Measurements from ENCODE around the gene IL20RB.
"Not testable (repeated sequence)": the region's sequence is repeated elsewhere in the genome, so short reads cannot be mapped to it uniquely, and the experiment has no call there.

The IL20RB gene

DNA sequence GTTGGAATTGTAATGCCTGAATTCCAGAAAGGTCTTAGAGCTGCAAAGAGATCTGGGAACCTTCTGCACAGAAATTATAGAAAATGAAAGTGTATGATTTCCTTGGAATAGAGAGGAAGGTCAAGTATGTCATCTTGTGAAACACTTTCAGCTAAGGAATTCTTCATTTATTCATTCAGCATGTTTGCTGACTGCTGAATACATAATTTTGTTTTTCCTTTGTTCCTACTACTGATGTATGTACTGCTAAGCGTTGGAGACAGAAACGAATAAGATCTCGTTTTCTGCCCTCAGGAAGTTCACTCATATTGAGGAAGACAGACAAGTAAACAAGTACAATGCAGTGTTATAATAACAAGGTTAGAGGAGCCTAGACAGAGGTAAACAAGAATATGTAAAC is 14.3 kb upstream of the IL20RB start:
- DNase-seq (ENCODE audit: low read depth in 2 of 2) = no peak

DNA sequence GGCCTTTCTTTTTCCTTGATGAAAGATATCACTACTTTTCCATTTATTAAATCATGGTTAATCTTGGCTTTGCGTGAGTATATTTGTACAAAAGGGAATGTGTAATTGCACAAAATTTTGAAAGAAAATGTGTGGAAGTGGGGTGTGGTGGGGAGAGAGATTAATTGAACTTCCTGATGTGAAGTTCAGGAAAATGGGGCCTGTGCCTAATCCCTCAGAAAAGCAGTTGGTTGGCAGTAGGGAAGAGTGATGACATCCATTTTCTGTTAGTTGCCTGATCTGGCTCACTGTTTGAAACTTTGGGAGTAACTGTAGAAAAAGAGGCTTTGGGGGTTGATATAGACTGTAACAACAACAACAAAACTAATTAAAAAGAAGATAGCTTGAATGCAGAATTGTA is 10.8 kb upstream of the IL20RB start:
- no peak for DNase-seq (ENCODE audit: low read depth in 2 of 2)

DNA sequence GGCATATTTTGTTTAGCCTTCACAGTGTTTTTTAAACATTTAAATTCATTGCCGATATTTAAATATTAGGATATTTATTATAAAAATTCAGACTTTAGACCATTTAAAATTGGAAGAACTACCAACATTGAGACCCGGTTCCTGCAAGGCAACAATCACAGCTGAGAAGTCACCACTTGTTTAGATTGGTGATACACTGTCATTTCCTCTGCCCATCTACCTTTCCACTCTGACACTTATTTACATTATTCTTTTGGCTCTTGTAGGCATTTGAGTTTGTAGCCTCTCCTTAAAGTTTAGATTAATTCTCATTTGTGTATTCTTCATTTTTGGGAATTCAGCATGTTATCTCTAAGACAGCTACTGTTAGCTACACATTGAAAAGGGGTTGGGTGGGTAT is 10.3 kb upstream of the IL20RB start:
- DNase-seq (ENCODE audit: low read depth in 2 of 2) = no peak

DNA sequence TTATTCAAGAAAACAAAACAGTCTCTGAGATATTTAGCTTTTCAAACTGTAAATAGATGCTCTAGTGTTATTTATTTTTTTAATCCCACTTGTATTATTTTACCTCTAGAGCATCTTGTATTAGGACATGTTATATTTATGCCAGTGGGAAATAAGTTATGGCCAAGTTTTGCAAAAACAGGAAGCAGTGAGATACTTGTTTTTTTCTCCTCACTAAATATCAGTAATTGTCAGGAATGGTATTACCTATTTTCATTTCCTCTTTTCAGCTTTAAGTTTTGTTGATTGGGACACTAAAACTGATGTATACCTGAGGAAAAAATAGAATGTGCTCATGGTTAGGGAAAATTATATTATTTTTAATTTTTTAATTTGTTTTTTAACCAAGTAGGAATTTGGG is 8.6 kb upstream of the IL20RB start:
- no peak for DNase-seq (ENCODE audit: low read depth in 2 of 2)

DNA sequence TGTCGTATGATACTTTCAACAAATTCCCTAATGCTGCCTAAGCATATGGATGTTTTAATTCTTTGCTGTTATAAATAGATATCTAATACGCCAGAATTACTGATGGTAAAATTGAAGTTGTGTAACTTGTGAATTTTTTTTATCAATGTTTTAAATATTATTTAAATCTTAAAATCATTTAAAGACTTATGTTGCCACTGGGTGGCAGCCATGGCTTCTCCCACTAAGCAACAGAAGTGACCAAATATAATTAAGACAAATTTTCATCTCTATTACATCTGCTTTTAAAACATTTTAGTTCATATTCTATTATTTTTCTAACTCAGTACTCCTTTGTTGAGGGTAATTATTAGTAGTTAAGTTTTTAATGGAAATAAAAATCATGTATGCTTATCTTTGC is 8.1 kb upstream of the IL20RB start:
- DNase-seq (ENCODE audit: low read depth in 2 of 2) = no peak

DNA sequence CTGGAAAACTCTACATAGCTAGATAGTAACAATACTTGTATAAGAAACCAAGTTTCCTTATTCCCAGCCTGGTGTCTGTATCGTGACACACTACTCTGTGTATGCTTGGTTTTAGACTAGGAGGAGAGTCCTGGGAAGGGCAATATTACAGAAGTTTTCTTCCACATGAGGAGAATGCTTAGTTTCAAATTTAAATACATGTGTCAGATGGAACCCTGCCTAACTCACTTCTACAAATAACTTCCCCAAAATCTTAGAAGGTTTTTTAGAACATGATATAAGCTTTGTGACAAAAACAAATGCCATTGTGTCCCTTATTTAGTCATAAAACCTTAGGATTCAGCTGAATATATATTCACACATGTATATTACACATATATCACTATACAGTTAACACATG is 7.2 kb upstream of the IL20RB start:
- no peak for DNase-seq (ENCODE audit: low read depth in 2 of 2)

DNA sequence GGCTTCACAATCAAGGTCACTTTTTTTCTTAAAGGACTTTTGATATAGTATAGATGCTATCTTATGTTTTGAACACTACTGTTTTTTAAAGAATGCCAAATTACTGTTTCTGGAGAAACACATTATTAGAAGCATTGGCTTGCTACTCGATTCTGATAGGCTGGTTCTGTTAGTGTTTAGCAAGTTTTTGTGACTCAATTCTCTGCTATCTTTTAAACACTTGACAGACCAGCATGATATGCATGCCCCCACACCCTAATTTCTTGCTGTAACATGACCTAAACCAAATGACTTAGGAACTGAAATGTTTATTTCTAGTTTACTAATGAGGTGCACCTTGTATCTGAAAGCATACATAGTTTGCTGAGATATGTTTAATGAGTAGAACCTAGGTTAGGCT is 5.5 kb upstream of the IL20RB start:
- no peak for DNase-seq (ENCODE audit: low read depth in 2 of 2)

DNA sequence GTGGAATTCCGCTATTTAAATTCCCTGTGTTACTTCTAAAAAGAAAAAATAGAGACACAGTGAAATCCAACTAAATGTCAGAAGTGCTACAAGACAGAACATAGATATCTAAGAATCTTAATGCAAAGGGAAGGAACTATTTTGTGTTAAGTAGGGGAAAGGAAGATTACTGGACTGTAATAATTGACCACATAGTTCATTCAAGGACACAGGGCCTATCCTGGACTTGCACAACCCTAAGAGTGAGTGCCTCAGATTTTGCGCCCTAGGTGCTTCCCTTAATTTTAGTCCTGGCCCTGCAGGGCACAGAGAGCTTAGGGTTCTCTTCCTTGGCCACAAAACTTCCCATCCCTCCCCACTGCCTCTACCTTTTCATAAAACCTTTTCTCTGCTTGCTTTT is 3.5 kb upstream of the IL20RB start:
- DNase-seq (ENCODE audit: low read depth in 2 of 2) = no peak

DNA sequence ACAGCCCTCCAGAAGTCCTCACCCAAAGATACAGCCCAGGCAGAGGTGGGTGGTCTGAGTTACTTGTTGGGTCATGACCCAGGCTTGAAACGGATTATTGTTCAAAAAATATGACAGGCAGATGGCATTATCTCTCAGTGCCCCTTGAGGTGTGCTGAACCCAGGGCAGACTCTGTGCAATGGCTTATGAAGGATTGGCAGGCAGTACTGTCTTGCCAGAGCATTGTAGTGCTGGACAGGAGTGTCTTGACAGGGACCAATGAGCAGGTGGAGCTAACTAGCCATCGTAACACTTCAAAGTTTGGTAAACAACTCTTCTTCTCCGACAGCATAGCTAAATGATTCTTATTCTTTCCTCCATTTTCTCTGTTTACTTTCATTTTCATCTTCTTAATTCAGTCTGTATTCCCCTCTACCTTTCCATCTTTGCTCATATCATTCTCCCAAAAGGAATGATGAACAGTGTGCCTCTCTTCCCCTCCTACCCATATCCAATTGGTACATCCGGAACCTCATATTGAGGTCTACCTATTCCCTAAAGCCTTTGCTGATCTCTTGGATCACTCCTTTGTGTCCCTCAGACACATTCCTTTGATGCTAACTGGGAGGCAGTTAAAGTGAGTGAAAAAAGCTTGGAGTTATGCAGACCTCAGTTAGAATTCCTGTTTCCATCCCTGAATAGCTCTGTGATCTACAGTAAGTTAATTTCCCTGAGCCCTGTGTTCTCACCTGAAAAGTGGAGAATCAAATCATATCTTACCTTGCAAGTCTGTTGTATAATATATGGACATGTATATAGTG is 2.6 kb upstream of the IL20RB start:
- no peak for DNase-seq (ENCODE audit: low read depth in 2 of 2)

DNA sequence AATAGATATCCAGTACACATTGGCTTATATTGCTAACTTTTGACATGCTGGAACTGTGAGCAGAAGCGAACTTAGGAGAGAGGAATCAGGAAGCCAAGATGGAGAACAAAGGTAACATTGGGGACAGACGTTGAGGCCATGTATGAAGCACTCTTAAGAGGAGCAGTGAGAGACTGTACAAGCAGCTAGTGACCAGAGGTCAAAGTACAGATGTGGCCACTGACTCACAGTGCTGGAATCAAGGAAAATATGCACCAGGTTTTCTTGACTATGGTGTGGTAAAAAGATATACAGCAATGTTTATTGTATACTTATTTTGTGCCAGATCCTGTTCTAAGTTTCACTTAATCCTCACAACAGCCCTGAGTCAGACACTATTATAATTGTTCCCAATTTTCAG is 2.0 kb upstream of the IL20RB start:
- no peak for DNase-seq (ENCODE audit: low read depth in 2 of 2)

DNA sequence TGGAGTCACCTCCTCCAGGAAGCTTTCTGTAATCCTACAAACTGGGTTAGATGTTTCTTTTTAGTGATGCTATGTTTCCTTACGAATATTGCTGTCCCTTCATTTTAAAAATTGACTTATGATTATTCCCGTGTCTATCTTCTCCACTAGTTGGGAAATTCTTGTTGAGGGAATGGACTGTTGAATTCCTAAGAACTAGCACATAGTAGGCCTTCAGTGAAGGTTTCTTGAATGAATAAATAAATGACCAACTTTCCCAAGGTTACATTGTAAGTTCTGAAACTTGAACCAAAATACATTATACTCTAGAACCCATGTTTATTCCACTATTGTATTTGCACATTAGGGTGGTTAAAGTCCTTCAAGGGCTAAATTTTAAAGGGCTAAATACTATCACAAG is 812 bp upstream of the IL20RB start:
- no peak for DNase-seq (ENCODE audit: low read depth in 2 of 2)

DNA sequence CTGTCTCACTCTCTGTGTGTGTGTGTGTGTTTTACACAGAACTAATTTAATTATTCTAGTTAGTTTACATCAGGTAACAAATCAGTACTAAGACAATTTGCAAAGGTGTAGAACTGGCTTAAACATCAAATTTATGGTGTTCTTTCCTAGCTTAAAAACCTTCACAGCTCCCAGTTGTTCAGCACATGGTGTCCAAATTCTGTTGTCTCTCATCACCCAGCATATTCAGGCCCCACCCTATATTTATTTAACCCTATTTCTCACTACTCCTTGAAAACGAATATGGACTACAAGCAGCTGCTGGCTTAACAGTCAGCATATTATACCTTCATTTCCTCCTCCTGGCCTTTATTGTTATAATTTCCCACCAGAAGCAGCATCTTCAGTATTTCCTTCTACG is 1.2 kb downstream of the IL20RB start:
- DNase-seq (ENCODE audit: low read depth in 2 of 2) = no peak

DNA sequence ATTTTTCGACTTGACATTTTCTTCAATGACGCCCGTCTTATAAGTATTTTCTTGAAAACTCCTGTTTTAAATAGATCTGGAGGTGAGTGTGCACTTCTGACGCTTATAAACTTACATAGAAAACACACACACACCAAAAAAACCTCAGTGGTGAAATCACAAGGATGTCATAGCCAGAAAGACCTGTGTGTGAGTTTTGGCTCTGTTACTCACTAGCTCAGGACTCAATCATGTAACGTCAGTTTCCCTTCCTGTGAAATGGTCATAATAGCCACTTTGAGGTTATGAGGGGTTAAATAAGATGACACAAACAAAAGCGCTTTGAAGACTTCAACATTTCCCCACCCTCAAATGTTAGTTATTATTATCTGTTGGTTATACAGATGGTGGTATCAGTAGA is 1.8 kb downstream of the IL20RB start:
- DNase-seq (ENCODE audit: low read depth in 2 of 2) = no peak

DNA sequence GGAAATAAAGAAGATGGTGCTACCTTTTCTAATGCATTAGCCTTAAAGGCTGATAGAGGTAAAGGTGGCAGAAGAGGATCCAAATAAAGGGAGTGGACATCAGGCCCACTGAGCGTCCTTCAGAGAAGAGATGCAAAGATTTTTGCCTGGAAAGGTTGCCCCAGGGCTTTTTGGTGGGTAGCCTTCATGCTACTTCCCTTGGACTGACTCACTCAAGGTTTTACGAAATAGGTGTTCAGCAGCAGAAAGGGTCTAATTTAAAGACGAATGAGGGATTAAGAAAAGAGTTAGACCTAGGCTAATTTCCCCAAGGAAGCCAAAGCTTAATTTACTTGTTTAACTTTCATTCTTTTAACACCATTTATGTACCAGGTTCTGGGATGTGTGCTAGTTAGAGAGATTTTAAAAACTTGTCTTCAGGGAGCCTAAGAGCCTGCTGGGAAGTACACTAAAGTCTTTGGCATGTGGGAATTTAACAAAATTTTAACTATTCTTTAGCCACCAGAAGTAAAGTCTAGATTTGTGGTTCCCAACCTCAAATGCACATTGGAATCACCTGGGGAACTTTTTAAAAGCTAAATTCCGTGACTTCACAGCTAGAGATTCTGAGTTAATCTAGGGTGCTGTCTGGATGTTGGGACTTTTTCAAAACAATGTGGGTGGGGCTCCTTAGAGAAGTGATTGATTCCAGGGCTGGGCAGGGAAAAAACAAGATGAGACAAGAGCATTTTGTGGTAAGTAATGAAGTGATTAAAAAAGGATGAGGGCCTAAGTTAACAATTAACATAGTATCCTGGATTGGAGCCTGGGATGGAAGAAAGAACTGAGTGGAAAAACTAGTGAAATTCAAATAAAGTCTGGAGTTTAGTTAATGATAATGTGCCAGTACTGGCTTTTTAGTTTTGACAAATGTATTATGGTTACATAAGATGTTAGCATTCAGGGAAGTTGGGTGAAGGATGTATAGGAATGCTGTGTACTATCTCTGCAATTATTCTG is 3.4 kb downstream of the IL20RB start:
- DNase-seq (ENCODE audit: low read depth in 2 of 2) = no peak

DNA sequence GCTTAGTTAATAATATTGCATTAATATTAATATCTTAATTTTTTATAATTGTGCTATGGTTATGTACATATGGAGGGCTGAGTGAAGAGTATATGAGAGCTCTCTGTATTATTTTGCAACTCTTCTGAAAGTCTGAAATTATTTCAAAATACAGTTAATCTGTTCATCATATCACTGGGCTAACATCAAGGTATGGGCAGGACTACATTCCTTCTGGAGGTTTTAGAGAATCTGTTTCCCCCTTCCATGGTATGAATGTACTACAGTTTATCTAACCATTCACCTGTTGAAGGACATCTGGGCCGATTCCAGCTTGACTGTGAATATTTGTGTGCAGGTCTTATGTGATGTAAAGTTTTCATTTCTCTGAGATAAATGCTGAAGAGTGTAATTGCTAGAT is 5.1 kb downstream of the IL20RB start:
- no peak for DNase-seq (ENCODE audit: low read depth in 2 of 2)

DNA sequence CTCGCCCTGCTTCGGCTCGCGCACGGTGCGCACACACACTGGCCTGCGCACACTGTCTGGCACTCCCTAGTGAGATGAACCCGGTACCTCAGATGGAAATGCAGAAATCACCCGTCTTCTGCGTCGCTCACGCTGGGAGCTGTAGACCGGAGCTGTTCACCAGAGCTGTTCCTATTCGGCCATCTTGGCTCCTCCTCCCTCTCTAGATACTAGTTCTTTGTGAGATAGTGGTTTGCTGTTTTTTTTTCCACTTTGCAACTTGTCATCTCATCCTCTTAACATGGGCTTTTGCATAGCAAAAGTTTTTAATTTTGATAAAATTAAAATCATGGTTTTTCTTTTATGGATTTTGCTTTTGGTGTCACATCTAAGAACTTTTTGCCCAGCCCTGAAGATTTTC is 11.8 kb downstream of the IL20RB start:
- DNase-seq (ENCODE audit: low read depth in 2 of 2) = not testable (repeated sequence)

DNA sequence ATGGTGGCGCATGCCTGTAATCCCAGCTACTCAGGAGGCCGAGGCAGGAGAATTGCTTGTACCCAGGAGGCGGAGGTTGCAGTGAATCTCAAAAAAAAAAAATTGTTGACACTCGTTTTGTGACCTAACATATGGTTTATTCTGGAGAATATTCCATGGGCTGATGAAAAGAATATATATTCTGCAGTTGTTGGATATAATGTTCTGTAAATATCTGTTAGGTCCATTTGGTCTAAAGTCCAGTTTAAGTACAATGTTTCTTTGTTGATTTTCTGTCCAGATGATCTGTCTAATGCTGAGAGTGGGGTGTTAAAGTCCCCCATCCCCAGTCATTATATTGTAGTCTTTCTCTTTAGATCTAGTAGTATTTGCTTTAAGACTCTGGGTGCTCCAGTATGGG is 15.6 kb downstream of the IL20RB start:
- DNase-seq (ENCODE audit: low read depth in 2 of 2) = no peak

DNA sequence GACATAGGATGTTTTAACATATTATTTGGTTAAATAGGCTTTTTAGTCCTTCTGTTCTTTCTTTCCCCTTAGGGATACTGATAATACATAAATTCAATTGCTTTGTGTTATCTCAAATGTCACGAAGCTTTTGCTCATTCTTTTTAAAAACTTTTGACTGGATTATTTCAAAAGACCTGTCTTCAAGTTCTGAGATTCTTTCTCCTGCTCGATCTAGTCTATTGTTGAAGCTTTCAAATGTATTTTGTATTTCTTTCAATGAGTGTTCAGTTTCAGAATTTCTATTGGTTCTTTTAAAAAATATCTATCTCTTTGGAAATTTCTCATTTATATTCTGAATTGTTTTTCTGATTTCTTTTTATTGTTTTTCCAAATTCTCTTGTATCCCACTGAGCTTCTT is 16.9 kb downstream of the IL20RB start:
- DNase-seq (ENCODE audit: low read depth in 2 of 2) = no peak

DNA sequence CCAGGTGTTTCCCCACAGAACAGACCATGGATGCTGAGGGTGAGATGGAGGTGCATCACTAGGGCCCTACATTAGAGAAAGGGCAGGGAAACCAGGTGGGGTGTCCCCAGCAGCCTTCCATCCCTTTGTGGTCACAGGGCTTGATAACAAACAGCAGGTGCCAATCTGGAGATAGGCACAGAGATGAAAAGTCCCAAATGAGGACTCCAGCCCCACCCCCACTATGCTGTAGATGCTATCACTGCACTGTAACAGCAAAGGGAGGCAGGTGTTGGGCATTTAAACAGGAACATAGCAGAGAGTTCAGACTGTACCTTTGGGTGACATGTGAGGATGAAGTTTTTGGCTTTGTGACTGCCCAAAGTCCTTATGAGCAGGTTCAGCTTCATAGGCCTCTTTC is 21.4 kb downstream of the IL20RB start:
- DNase-seq (ENCODE audit: low read depth in 2 of 2) = no peak

DNA sequence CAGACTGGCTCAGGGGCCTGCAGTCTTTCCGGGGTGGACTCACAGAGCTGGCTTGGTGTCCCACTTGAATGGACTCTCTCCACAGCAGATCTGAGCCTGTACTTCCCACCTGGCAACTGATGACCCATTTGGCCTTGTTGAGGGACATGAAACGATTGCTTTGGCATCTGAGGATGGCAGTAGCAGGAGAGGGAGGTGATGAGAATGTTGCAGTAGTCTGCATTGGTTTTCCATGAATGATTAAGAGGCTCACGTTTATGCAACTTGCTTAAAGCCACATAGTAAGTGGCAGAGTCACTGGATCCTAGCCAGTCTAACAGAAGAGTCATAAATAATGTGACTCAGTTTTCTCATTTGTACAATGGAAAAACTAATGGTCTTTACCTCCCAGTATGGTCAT is 21.9 kb downstream of the IL20RB start:
- no peak for DNase-seq (ENCODE audit: low read depth in 2 of 2)

DNA sequence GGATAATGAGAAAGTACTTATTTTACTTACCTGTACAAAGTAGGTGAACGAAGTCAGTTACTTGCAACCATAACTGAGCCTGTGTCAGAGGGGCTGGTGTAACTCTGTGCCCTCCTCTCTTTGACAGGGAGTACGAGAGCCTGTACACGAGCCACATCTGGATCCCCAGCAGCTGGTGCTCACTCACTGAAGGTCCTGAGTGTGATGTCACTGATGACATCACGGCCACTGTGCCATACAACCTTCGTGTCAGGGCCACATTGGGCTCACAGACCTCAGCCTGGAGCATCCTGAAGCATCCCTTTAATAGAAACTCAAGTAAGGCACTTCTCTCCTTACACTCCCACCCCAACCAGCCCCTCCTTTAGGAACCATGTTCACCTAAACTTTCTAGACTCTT is 24.2 kb downstream of the IL20RB start:
- DNase-seq (ENCODE audit: low read depth in 2 of 2) = no peak

DNA sequence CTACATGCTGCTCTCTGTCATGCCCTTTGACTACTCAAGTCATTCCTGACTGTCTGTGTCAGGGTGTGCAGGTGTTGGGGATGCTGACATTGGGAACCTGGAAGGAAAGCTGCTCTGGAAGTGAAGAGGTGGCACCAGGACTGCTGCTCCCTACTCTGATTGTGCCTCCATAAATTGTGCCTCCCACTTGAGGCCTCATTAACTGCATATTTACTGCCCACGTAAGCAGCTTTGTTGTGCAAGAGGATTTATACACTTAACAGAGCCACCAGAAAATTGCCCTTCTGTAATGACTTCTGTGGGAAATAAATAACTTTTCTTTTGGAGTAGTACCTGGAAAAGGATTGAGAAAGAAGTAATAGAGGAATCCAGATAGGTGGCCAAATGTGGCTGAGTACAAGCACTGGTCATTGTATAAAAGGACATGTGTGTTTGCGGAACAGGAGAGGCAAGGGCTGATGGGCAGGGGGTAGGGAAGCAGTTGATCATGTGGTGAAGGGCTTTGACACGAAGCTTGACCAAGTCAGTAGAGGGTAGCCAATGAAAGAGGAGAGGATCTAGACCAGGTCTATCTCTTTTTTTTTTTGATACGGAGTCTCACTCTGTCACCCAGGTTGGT is 24.8 kb downstream of the IL20RB start:
- no peak for DNase-seq (ENCODE audit: low read depth in 2 of 2)

DNA sequence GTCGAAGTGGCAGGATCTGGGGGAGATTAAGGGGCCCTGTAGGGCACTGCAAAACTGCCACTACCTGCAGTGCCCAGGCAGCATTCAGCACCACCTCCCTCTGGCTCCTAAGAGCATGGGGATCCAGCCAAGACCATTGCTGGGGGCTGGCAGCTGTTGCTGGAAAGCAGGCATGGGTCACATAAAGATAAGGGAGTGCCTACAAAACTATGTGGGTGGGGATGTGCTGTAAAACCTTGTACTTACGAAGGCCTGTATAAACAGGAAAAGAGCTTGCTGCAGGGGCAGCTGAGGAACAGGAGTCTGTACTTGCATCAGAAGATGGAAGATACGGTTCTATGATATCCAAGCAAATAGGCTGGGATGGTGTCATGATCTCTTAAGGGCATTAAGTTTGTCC is 27.1 kb downstream of the IL20RB start:
- DNase-seq (ENCODE audit: low read depth in 2 of 2) = no peak
